Sigmoid colon (tissue), 7 donors: ENCODE data around the gene NOTCH1. TPM values are rescaled to one million over a fixed set of nuclear protein-coding genes. Genes with fewer than 3 reads are reported as not detected.

Experiments
- DNase-seq: peaks from one replicate; pipeline ENCODE4 v3.0.0-alpha.2; 2019
- H3K27ac ChIP-seq, 4 donors: fragments of 200-600 bp; sonication (generic); one replicate each; pipeline ENCODE4 v1.5.1; 2016 to 2019; ENCODE audit warnings: mild to moderate bottlenecking in 1 of 4
- H3K27me3 ChIP-seq, 3 donors: fragments of 200-600 bp; sonication (generic); one replicate each; pipeline ENCODE4 v1.5.1; 2019; ENCODE audit warnings: mild to moderate bottlenecking in 1 of 3
- H3K36me3 ChIP-seq, 4 donors: fragments of 200-600 bp; sonication (generic); one replicate each; pipeline ENCODE4 v1.5.1; 2016 to 2019
- H3K4me1 ChIP-seq, 4 donors: fragments of 200-600 bp; sonication (generic); one replicate each; pipeline ENCODE4 v1.5.1; 2017 to 2019
- H3K4me3 ChIP-seq, 4 donors: fragments of 200-600 bp; sonication (generic); one replicate each; pipeline ENCODE4 v1.5.1; 2017 to 2019; ENCODE audit warnings: mild to moderate bottlenecking in 2 of 4, moderate library complexity in 1 of 4
- H3K9me3 ChIP-seq, 4 donors: fragments of 200-600 bp in 3 of 4; sonication (generic) in 3 of 4; one replicate each; pipeline versions ENCODE4 v1.5.1 to v1.6.1; 2013 to 2019
- CTCF ChIP-seq, 4 experiments: fragments of 450-650 bp in 3 of 4; fragments of 200-600 bp in 1 of 4; IDR thresholded peaks; one replicate each; pipeline ENCODE4 v1.5.1; 2016 to 2019; ENCODE audit warnings: antibody characterized with exemption in 4 of 4, mild to moderate bottlenecking in 3 of 4, moderate library complexity in 2 of 4
- EP300 ChIP-seq, 4 donors: sonication (generic); formaldehyde crosslinking; IDR thresholded peaks; one replicate each; pipeline ENCODE4 v1.6.1; 2017; ENCODE audit warnings: antibody characterized with exemption in 4 of 4
- POLR2A ChIP-seq, 2 donors: fragments of 450-650 bp; IDR thresholded peaks; one replicate each; pipeline ENCODE4 v1.6.1; 2016; ENCODE audit warnings: antibody characterized with exemption in 2 of 2, mild to moderate bottlenecking in 2 of 2, moderate library complexity in 2 of 2
- POLR2AphosphoS5 ChIP-seq, 4 donors: sonication (generic); formaldehyde crosslinking; IDR thresholded peaks; one replicate each; pipeline ENCODE4 v1.6.1; 2017; ENCODE audit warnings: antibody characterized with exemption in 4 of 4
- WGBS, 2 donors: extraction: QIAGEN DNeasy Blood & Tissue Kit; methylation state at CpG; one replicate each; pipeline ENCODE4 v1.1.7; 2013; 5-methylcytosine and 5-hydroxymethylcytosine counted together
- intact Hi-C: fragments of 100-400 bp; cut with DNase I; formaldehyde crosslinking; loops from one replicate; pipeline ENCODE4 v1.15.1; 2023
- polyA plus RNA-seq, 3 donors: library from polyadenylated mRNA; stranded (reverse); fragments of 200-250 nt; gene quantifications; one replicate each; pipeline ENCODE4 v1.2.3, GENCODE V29; 2013
- total RNA-seq, 4 donors: library from RNA; depleted of rRNA; stranded (reverse); fragments of >200 nt; gene quantifications; one replicate each; pipeline ENCODE4 v1.1.0, GENCODE V29; 2016
- donor health status: healthy with polysubstance abuse.
- donor health status: Bipolar disorder and iron deficiency.
- donor health status: healthy.

NOTCH1 gene
- total and polyA plus RNA-seq, 7 donors: 1.8 to 36.0 (median 30.7) TPM

DNA sequence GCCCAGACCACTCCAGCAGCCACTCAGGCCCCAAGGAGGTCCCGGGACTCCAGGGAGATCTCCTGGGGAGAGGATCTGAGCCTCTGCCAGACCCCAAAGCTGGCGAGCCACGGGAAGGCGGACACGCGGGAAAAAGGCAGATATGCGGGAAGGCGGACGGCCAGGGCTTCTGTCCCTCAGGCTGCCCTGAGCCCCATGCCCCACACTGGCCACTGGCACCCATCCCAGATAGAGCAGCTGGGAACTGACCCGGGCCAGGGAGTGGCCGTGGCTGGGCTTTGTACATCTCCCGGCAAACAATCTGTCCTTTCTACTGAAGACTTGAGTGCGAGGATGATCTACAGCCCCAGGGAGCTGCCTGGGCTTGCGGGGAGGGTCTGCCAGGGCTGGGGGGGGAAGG, 21.1 kb upstream of the NOTCH1 start:
- intact Hi-C loops: no loop called here
- Histone ChIP-seq H3K27ac (peak overlapping the region; percentile 55 to 85 (median 78)), H3K9me3 (no peaks in the 10 kb centered on the region), H3K4me1 (peaks cover 0 to 74% (median 68%) of the 10 kb centered on the region in 4 donors), H3K4me3 (no peak overlapping the region), H3K36me3 (no peaks in the 10 kb centered on the region), H3K27me3 (no peaks in the 10 kb centered on the region)
- WGBS, 2 donors: 53 to 69% methylated on average over 14 of the region's 14 CpGs
- DNase-seq: peak; percentile 88
- TF ChIP-seq POLR2A (IDR thresholded peaks at IDR 0.05) (no peak), POLR2AphosphoS5 (IDR thresholded peaks at IDR 0.05) (peak in 1 of 4 donors; percentile 25)

- Histone ChIP-seq H3K27ac (peak overlapping the region; percentile 55 to 85 (median 78)), H3K4me1 (peaks cover 0 to 70% (median 65%) of the 10 kb centered on the region in 4 donors), H3K27me3 (no peaks in the 10 kb centered on the region), H3K9me3 (no peaks in the 10 kb centered on the region), H3K36me3 (no peaks in the 10 kb centered on the region), H3K4me3 (no peak overlapping the region)
- no peak for DNase-seq
- no peak for TF ChIP-seq POLR2AphosphoS5 (IDR thresholded peaks at IDR 0.05)
- TF ChIP-seq CTCF (IDR thresholded peaks at IDR 0.05): no peak
- no peak for TF ChIP-seq EP300 (IDR thresholded peaks at IDR 0.05)
- TF ChIP-seq POLR2A (IDR thresholded peaks at IDR 0.05): no peak
- WGBS, 2 donors: 89 to 90% methylated on average over 19 of the region's 19 CpGs
- intact Hi-C loops: no loop called here
Measured at GRCh38 chr9:136566553-136566895, 20.7 kb upstream of the NOTCH1 start.

DNA sequence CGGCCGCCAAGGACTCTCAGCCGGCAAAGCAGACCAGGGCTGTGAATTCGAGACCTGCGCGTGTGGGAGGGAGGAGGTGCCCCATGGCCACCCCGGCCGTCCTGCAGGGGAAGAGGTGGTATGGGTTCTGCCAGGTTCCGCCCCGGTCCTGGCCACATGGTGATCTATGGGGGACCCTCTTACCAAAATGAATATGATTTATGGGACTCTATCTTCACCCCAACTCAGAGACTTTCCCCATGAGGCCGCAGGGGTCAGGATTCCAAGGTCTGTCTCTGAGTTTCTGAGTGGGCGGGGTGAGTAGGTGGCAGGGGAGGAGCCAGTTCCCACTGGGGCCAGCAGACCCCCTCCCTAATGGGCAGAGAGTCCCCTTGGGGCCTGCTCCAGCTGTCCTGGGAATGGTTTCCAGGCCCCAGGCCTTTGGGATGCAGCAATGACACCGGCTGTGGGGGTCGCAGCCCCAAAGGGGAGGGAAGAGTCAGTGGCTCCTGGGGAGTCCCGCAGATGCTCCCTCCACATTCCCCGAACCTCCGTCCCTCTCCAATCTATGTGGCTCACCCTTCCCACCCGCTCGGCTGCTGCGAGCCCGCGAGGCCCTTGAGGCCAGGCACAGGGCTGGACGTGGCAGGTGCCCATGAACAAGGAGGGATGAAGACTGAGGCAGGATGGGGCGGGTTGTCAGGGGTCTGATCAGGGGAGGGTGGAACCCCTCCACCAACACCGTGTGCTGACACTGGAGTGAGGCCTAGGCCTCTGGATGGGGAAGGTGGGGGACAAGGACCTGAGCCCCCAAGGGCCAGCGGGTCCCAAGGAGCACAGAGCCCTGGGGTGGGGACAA, 20.1 kb upstream of the NOTCH1 start:
- intact Hi-C loops: no loop called here
- H3K4me1 ChIP-seq: peaks cover 0 to 65% (median 60%) of the 10 kb centered on the region in 4 donors
- no peaks in the 10 kb centered on the region for H3K9me3 ChIP-seq
- 90 to 91% methylated on average over 26 of the region's 26 CpGs for WGBS, 2 donors
- no peak for DNase-seq
- H3K36me3 ChIP-seq: no peaks in the 10 kb centered on the region
- TF ChIP-seq POLR2AphosphoS5 (IDR thresholded peaks at IDR 0.05) (no peak), CTCF (IDR thresholded peaks at IDR 0.05) (no peak), EP300 (IDR thresholded peaks at IDR 0.05) (no peak), POLR2A (IDR thresholded peaks at IDR 0.05) (no peak)
- H3K27me3 ChIP-seq: no peaks in the 10 kb centered on the region
- no peak overlapping the region for H3K4me3 ChIP-seq
- peak overlapping the region; percentile 55 to 85 (median 78) for H3K27ac ChIP-seq

DNA sequence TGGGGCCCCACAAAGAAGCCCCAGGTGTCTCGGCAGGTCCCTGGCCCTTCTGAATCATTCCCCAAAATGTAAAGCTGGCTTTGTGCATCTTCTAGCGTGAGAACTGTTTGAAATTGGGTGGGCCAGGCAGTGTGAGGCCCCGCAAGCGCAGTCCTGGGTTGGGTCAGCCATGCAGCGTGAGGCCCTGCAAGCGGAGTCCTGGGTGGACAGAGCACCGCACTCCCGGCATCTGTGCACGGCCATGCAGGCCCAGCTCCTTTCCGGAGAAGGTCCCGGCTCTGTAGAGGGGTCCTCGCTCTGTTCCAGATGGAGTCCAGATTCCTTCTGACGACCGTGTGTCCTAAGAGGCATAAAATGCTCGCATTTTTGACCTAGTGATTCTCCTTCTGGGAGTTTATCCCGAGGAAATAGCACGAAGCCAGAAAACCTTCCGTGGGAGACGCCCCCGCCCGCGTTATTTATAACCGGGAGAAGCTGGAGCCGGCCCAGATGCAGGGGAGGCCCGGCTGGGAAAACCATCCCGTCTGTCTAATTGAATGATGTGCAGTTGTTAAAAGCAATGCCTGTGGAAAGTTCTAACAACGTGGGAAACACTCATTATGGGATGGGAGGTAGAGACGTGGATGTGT, 19.4 kb upstream of the NOTCH1 start:
- Histone ChIP-seq H3K4me1 (peaks cover 0 to 63% (median 58%) of the 10 kb centered on the region in 4 donors), H3K27ac (peak overlapping the region; percentile 55 to 85 (median 78)), H3K9me3 (no peaks in the 10 kb centered on the region), H3K36me3 (no peaks in the 10 kb centered on the region), H3K27me3 (no peaks in the 10 kb centered on the region), H3K4me3 (no peak overlapping the region)
- intact Hi-C loops: no loop called here
- TF ChIP-seq POLR2AphosphoS5 (IDR thresholded peaks at IDR 0.05) (peak in 2 of 4 donors; percentile 57 to 58), EP300 (IDR thresholded peaks at IDR 0.05) (no peak)
- peak; percentile 87 for DNase-seq
- 68 to 70% methylated on average over 28 of the region's 28 CpGs for WGBS, 2 donors

- Histone ChIP-seq H3K9me3 (no peaks in the 10 kb centered on the region), H3K4me1 (peaks cover 0 to 63% (median 55%) of the 10 kb centered on the region in 4 donors), H3K27me3 (no peaks in the 10 kb centered on the region), H3K27ac (peak overlapping the region; percentile 55 to 85 (median 78)), H3K4me3 (no peak overlapping the region), H3K36me3 (no peaks in the 10 kb centered on the region)
- peak; percentile 91 for DNase-seq
- intact Hi-C loops: no loop called here
- peak in 2 of 4 experiments; percentile 19 to 26 for TF ChIP-seq CTCF (IDR thresholded peaks at IDR 0.05)
- TF ChIP-seq POLR2A (IDR thresholded peaks at IDR 0.05): no peak
- TF ChIP-seq POLR2AphosphoS5 (IDR thresholded peaks at IDR 0.05): peak in 1 of 4 donors; percentile 50
- TF ChIP-seq EP300 (IDR thresholded peaks at IDR 0.05): no peak
- WGBS, 2 donors: 64 to 67% methylated on average over 21 of the region's 21 CpGs
Measured at GRCh38 chr9:136564379-136564988, 18.6 kb upstream of the NOTCH1 start.
